Measurements from ENCODE around the gene AIG1. TPM values are rescaled to one million over a fixed set of nuclear protein-coding genes. Genes with fewer than 3 reads are reported as not detected.
"Not testable (repeated sequence)": the region's sequence is repeated elsewhere in the genome, so short reads cannot be mapped to it uniquely, and the experiment has no call there.

AIG1 gene
- total RNA-seq, 8 experiments from 2014 or later: 21.8 to 73.5 (median 29.5) TPM

DNA sequence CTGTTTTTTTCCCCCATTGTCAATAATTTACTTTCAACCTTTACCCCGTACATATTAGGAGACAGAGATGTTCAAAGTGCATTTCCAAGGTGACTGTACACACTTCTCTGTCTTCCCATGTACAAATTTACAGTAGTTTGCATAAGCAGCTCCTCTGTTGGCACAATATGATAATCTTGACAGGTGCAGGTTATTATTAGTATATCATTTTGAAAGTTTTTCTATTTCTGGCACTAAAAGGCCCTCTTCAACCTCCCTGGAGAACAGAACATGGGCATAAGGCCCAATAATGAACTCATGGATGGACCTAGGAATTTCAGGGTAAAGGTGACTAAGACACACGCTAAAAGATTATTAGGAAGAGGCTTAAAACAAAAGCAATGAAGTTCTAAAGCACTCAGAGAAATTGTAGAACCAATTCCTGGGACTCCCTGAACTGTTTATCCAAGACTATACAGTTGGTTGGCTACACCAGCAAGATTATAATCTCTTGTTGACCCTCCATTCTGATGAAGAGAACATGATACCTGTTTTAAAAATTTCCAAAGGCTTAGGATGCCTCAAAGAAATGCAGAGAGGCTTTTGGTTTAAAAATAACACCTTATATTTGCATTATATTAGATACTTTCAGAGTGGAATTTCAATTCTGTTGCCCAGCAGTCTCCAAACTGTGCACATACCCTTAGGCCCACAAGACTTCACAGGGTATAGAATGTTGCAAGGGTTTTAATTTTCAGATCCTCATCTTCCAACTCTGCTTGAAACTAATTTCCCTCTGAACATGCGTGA, 1.1 kb downstream of the AIG1 start:
- no peak overlapping the region for H3K27ac ChIP-seq
- peak in 1 of 8 experiments; percentile 2 for ATAC-seq (replicated peaks in 6 of 8)
- H3K4me3 ChIP-seq: peak overlapping the region in 4 of 5 donors; percentile 58 to 91 (median 76)
- 67 to 100% (median 80%) methylated on average over 1 to 3 of the region's 3 CpGs; no CpG with 5 or more reads in 1 of the 10 experiments for WGBS, 10 experiments
- peaks cover 17 to 22% of the 10 kb centered on the region in 2 donors for H3K4me1 ChIP-seq (replicated peaks in 1 of 2)
- in situ Hi-C loops (cut with MboI; ENCODE audit: low pct_unique_long_range_greater_than_20kb in 2 of 9, low sequenced_read_pairs in 9 of 9, unreplicated experiment in 9 of 9): no loop called here

DNA sequence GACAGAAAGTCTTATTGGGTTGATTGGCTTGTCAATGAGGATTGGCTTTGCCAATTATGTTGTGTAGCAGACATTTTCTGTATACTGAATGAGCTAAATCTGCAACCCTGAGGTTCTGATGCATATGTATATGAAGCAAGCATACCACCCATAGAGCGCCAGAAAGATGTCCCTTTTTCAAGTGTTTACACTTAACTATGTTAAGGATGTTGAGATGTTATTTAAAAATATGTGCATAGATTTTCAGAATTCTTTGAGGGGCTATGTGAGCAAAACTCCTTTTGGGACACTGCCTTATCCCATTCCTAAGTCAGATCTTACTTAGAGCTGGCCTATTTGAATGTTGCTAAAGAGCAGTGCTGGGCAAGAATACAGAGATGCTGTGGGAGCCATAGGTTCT, 1.9 kb downstream of the AIG1 start:
- H3K27ac ChIP-seq: no peak overlapping the region
- in situ Hi-C loops (cut with MboI; ENCODE audit: low pct_unique_long_range_greater_than_20kb in 2 of 9, low sequenced_read_pairs in 9 of 9, unreplicated experiment in 9 of 9): no loop called here
- ATAC-seq (replicated peaks in 6 of 8): peak in 1 of 8 experiments; percentile 29
- no peak overlapping the region for H3K4me3 ChIP-seq
- WGBS, 10 experiments: 0 to 100% (median 67%) methylated on average over 1 of the region's 1 CpG; no CpG with 5 or more reads in 6 of the 10 experiments
- peaks cover 17 to 22% of the 10 kb centered on the region in 2 donors for H3K4me1 ChIP-seq (replicated peaks in 1 of 2)

DNA sequence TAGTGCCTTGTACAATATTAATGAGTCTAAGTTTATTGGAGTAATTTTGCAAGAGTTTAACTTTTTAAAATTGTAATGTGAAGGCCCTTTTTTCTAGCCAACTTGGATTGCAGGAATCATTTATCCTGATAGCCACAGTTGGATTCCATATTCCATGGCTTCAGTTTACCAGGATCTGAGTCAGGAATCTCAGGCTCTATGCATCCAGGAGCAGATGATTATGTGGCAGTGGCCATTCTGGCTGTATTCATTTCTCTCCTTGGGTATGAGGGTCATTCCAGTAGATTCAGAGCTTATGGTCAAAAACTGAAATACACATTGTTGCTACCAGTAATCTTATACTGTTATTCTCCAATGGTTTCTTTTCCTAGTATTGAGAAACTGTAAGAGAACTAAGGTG, 2.9 kb downstream of the AIG1 start:
- H3K27ac ChIP-seq: no peak overlapping the region
- H3K4me3 ChIP-seq: no peak overlapping the region
- H3K4me1 ChIP-seq (replicated peaks in 1 of 2): peaks cover 17 to 22% of the 10 kb centered on the region in 2 donors
- in situ Hi-C loops (cut with MboI; ENCODE audit: low pct_unique_long_range_greater_than_20kb in 2 of 9, low sequenced_read_pairs in 9 of 9, unreplicated experiment in 9 of 9): no loop called here
- ATAC-seq (replicated peaks in 6 of 8): no peak

DNA sequence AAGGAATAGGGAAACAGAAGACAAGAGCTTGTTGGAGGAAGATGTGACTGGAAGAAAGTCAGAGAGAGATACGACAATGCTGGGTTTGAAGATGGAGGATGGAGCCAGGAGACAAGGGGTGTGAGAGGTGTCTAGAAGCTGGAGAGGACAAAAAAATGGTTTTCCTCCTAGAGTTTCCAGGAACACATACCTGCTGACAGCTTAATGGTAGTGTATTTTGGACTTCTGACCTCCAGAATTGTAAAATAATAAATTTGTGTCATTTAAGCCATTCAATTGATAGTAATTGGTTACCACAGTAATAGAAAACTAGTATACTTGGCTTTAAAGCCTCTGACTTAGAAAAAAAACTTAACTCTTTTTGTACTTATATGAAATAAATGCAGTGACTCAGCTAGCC, 3.6 kb downstream of the AIG1 start:
- no peak for ATAC-seq (replicated peaks in 6 of 8)
- 60 to 100% (median 100%) methylated on average over 1 of the region's 1 CpG; no CpG with 5 or more reads in 3 of the 10 experiments for WGBS, 10 experiments
- no peak overlapping the region for H3K4me3 ChIP-seq
- in situ Hi-C loops (cut with MboI; ENCODE audit: low pct_unique_long_range_greater_than_20kb in 2 of 9, low sequenced_read_pairs in 9 of 9, unreplicated experiment in 9 of 9): no loop called here
- peaks cover 13 to 22% of the 10 kb centered on the region in 2 donors for H3K4me1 ChIP-seq (replicated peaks in 1 of 2)
- H3K27ac ChIP-seq: no peak overlapping the region

DNA sequence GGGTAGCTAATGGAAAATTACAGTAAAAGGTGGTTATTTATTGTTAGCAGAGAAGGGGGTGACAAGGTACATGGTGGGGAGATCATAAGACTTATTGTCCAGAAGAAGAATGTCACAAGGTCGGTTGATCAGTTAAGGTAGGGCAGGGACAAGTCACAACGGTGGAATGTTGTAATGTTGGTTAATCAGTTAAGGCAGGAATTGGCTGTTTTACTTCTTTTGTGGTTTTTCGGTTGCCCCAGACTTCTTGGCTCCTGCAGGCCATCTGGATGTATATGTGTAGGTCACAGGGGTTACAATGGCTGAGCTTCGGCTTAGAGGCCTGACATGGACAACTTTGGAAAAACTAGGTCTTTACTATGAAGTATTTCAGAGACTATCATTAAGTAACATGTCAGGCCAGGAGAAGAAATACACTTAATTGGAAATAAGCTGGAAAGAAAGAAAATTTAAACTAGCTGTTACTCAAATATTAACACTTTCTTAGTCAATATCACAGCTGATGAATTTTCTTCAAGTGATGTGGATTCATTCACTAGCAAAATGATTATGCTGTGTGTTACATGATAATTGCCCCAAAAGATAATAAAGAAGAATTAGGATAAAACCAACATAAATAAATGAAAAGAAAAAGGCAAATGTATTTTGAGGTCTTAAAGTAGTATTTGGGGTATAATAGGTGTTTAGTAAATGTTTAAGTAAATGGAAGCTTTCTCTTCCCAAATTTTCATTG, 4.4 kb downstream of the AIG1 start:
- no peak overlapping the region for H3K27ac ChIP-seq
- in situ Hi-C loops (cut with MboI; ENCODE audit: low pct_unique_long_range_greater_than_20kb in 2 of 9, low sequenced_read_pairs in 9 of 9, unreplicated experiment in 9 of 9): no loop called here
- no peak overlapping the region for H3K4me3 ChIP-seq
- peaks cover 9 to 17% of the 10 kb centered on the region in 2 donors for H3K4me1 ChIP-seq (replicated peaks in 1 of 2)
- no peak for ATAC-seq (replicated peaks in 6 of 8)
- 42 to 89% (median 80%) methylated on average over 1 to 4 of the region's 4 CpGs; no CpG with 5 or more reads in 3 of the 10 experiments for WGBS, 10 experiments

DNA sequence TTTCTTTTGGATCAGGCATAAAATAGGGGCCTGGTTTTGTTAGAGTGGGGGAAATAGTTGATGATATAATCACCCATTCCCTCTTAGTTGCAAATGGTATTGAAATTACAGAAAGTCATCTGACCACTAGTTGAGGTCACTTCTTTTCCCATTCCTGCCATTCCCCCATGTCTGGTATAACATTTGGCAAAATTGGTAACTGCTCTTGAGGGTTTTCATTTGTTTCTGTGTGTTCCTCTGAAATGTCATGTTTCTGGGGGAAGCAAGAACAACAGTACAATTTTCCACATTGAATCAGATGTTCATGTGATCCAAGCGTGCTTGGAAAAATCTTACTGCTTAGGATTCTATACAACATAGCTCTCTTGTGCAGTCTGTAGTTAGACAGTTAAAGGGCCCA, 7.3 kb downstream of the AIG1 start:
- 20 to 100% (median 100%) methylated on average over 1 of the region's 1 CpG; no CpG with 5 or more reads in 5 of the 10 experiments for WGBS, 10 experiments
- H3K27ac ChIP-seq: no peak overlapping the region
- ATAC-seq (replicated peaks in 6 of 8): no peak
- H3K4me1 ChIP-seq (replicated peaks in 1 of 2): no peaks in the 10 kb centered on the region
- in situ Hi-C loops (cut with MboI; ENCODE audit: low pct_unique_long_range_greater_than_20kb in 2 of 9, low sequenced_read_pairs in 9 of 9, unreplicated experiment in 9 of 9): no loop called here
- no peak overlapping the region for H3K4me3 ChIP-seq

DNA sequence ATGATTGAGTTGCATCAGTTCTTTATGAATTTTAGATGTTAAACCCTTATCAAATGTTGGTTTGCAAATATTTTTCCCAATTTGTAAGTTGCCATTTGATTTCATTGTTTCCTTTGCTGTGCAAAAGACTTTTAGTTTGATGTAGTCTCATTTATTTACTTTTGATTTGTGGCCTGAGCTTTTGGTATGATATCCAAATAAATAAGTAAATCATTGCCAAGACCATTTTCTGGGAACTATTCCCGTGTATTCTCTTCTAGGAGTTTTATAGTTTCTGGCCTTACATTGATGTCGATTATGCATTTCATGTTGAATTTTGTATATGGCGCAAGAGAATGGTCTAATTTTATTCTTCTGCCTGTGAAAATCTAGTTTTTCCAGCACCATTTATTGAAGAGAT, 13.4 kb downstream of the AIG1 start:
- in situ Hi-C loops (cut with MboI; ENCODE audit: low pct_unique_long_range_greater_than_20kb in 2 of 9, low sequenced_read_pairs in 9 of 9, unreplicated experiment in 9 of 9): no loop called here
- Histone ChIP-seq H3K4me3 (no peak overlapping the region), H3K4me1 (replicated peaks in 1 of 2) (no peaks in the 10 kb centered on the region), H3K27ac (no peak overlapping the region)
- 50 to 100% (median 93%) methylated on average over 2 to 3 of the region's 3 CpGs for WGBS, 10 experiments
- ATAC-seq (replicated peaks in 6 of 8): no peak

DNA sequence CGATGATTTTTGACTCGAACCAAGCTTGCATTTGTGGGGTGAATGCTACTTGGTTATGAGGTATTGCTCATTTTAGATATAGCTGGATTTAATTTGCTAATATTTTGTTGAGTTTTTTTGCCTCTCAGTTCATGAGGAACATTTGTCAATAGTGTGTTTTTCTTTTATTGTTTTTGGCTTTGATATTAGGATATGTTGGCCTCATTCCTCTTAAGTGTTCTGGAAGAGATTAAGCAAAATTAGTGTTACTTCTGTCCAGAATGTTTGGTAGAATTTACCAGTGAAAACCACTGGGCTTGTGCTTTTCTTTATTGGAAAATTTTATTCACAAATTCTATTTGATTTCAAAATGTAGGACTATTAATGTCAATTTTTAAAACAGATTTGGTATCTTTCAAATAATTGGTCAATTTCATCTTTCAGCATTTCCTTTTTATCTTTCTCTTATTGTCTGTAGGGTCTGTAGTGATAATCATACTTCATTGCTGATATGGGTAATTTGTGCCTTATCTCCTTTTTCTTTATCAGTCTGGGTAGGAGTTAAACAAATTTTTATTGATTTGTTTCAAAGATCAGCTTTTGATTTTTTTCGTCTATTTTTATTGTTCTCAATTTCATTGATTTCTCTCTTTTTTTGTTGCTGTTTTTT, 14.1 kb downstream of the AIG1 start:
- ATAC-seq (replicated peaks in 6 of 8): no peak

DNA sequence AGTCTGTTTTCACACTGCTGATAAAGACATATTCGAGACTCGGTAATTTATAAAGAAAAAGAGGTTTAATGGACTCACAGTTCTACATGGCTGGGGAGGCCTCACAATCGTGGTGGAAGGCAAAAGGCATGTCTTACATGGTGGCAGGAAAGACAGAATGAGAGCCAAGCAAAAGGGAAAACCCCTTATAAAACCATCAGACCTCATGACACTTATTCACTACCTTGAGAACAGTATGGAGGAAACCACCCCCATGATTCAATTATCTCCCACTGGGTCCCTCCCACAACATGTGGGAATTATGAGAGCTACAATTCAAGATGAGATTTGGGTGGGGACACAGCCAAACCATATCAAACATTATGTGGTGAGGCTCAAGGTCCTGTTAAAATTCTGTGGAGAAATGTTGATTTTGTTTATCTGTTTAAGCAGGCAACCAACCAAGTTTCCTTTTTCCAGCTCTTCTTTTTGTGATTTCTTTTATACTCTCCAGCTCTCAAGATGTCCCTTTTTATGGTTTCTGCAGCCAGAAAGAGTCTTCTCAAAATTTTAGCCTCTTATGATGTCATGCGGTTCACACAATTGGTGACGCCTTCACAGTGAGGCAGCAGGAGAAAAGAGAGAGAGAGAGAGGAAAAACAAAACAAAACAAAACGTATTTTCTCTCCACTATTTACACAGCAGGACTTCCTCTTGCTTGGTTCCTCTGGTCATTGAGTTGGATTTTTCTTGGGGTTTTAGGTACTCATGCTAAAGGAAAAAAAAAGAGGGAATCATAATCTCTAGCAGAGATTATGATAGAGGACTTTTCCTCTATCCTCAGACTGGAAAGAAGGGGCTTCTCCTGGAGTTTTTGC, 18.0 kb downstream of the AIG1 start:
- peak in 1 of 8 experiments; percentile 14 for ATAC-seq (replicated peaks in 6 of 8)
- no peak overlapping the region for H3K4me3 ChIP-seq
- WGBS, 10 experiments: 60 to 97% (median 83%) methylated on average over 1 to 6 of the region's 6 CpGs; no CpG with 5 or more reads in 1 of the 10 experiments
- no peaks in the 10 kb centered on the region for H3K4me1 ChIP-seq (replicated peaks in 1 of 2)
- H3K27ac ChIP-seq: no peak overlapping the region
- in situ Hi-C loops (cut with MboI; ENCODE audit: low pct_unique_long_range_greater_than_20kb in 2 of 9, low sequenced_read_pairs in 9 of 9, unreplicated experiment in 9 of 9): no loop called here

More for the DNA sequence above, 14.1 kb downstream of the AIG1 start:
- 34 to 100% (median 87%) methylated on average over 1 to 3 of the region's 3 CpGs for WGBS, 10 experiments
- no peaks in the 10 kb centered on the region for H3K4me1 ChIP-seq (replicated peaks in 1 of 2)
- no peak overlapping the region for H3K27ac ChIP-seq
- no peak overlapping the region for H3K4me3 ChIP-seq
- in situ Hi-C loops (cut with MboI; ENCODE audit: low pct_unique_long_range_greater_than_20kb in 2 of 9, low sequenced_read_pairs in 9 of 9, unreplicated experiment in 9 of 9): no loop called here

DNA sequence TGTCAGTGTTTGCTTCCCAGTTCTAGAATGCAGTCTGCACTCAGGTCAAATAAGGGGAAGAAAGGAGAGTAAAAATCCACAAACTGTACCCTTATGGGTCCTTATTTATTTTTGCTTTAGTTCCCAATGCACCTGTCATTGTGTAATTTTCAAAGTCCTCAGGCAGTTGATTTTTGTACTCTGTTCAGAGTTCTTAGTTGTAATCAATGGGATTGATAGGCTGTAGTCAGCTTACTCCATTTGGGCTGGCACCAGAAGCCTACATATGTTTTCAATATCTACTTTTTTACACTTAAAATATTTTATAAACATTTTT, 18.6 kb downstream of the AIG1 start:
- no peak overlapping the region for H3K4me3 ChIP-seq
- no peak overlapping the region for H3K27ac ChIP-seq
- no peaks in the 10 kb centered on the region for H3K4me1 ChIP-seq (replicated peaks in 1 of 2)
- in situ Hi-C loops (cut with MboI; ENCODE audit: low pct_unique_long_range_greater_than_20kb in 2 of 9, low sequenced_read_pairs in 9 of 9, unreplicated experiment in 9 of 9): no loop called here
- ATAC-seq (replicated peaks in 6 of 8): peak in 1 of 8 experiments; percentile 87

DNA sequence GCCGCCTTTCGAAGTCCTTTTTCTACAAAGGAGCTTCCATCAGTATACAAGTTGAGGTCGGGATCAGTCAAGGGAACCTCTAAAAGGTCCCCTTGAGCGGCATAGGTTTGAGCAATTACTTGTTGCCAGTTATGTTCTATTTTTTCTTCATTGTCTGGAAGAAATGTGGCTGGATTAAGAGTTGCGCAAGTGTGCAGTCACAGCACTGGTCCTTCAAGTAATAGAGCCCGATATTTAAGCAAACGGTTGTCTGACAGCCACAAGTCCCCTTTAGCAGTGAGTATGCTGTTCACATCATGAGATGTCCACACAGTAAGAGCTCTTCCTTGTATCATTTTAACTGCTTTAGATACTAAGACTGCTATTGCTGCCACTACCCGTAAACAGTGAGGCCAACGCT, 21.6 kb downstream of the AIG1 start:
- H3K27ac ChIP-seq; ATAC-seq (replicated peaks in 6 of 8); H3K4me1 ChIP-seq (replicated peaks in 1 of 2); in situ Hi-C loops (cut with MboI; ENCODE audit: low pct_unique_long_range_greater_than_20kb in 2 of 9, low sequenced_read_pairs in 9 of 9, unreplicated experiment in 9 of 9); H3K4me3 ChIP-seq: not testable (repeated sequence)
- WGBS, 10 experiments: 95 to 100% (median 96%) methylated on average over 1 to 8 of the region's 9 CpGs; no CpG with 5 or more reads in 2 of the 10 experiments

DNA sequence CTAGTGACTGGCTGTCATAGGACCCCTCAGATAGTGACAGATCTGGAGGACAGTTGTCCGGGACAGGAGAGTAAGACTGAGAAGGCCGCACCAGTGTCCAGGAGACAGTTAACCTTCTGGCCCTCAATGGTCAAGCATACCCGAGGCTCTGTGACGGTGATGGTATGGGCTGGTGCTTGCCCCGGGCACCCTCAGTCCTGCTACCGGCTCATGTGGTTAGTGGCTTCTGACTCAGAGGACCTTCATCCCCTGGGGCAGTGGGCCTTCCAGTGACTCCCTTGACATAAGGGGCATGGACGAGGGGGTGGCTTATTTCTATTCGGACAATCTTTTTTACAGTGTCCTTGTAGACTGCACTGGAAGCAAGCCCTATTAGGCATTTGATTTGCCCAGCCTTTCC, 23.3 kb downstream of the AIG1 start:
- in situ Hi-C loops (cut with MboI; ENCODE audit: low pct_unique_long_range_greater_than_20kb in 2 of 9, low sequenced_read_pairs in 9 of 9, unreplicated experiment in 9 of 9); ATAC-seq (replicated peaks in 6 of 8); H3K27ac ChIP-seq; H3K4me1 ChIP-seq (replicated peaks in 1 of 2); H3K4me3 ChIP-seq: not testable (repeated sequence)
- 90 to 100% (median 94%) methylated on average over 1 to 8 of the region's 8 CpGs; no CpG with 5 or more reads in 6 of the 10 experiments for WGBS, 10 experiments

Data from motor neuron (in vitro differentiated cells).